ENCODE measurements around the gene CDK16.

GRCh38 chrX:47170861-47171692, 47.4 kb upstream of the CDK16 start:
- no peak for TF ChIP-seq CTCF (IDR thresholded peaks at IDR 0.05)
- no peak for TF ChIP-seq POLR2A (IDR thresholded peaks at IDR 0.05)
